ENCODE measurements around the gene IER2. TPM values are rescaled to one million over a fixed set of nuclear protein-coding genes. Genes with fewer than 3 reads are reported as not detected.

Gene IER2
- total RNA-seq, 1 donor from 2014 or later, result 17.3 TPM

DNA sequence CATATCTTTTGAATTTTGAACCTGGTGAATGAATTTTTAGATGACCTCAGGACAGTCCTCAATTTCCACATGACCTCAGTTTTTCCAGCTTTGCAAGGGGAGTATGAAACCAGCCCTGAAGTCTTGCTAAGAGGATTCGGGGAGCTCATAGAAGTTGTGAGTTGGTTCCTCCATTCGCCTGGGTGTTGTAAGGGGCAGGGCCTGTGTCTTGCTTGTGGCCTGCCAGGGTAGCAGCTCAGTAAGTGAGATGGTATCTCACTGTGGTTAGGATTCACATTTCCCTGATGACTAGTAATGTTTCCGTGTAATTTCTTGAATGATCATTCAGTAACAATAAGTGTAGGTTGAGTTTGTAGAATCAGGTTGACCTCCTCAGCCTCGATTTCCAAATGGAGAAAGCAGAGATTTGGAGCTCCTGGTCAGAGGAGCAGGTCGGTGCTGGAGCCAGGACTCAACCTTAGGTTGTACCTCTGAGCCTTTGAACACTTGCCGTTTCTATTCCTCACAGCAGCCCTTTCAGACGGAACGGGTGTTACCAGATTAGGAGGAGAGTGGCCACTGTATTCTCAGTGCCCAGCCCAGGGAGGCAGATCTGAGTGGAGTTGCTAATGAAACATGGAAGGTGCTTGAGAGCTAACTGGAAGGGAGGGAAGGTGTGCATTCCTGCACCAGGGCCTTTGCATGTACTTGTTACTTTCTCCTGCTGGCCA is 17.6 kb upstream of the IER2 start:
- intact Hi-C loops (cut with micrococcal nuclease), result no loop called here
- no peak for TF ChIP-seq CTCF (IDR thresholded peaks at IDR 0.05; ENCODE audit: borderline replicate concordance)
- peaks cover 49% of the 10 kb centered on the region for H3K4me1 ChIP-seq
- no peaks in the 10 kb centered on the region for H3K9me3 ChIP-seq (replicated peaks)
- DNase-seq, result no peak
- peaks cover 28% of the 10 kb centered on the region for H3K36me3 ChIP-seq
- H3K27me3 ChIP-seq (ENCODE audit: low read depth), result no peaks in the 10 kb centered on the region
- H3K4me3 ChIP-seq, result no peak overlapping the region
- H3K27ac ChIP-seq (replicated peaks), result peak overlapping the region; percentile 86

DNA sequence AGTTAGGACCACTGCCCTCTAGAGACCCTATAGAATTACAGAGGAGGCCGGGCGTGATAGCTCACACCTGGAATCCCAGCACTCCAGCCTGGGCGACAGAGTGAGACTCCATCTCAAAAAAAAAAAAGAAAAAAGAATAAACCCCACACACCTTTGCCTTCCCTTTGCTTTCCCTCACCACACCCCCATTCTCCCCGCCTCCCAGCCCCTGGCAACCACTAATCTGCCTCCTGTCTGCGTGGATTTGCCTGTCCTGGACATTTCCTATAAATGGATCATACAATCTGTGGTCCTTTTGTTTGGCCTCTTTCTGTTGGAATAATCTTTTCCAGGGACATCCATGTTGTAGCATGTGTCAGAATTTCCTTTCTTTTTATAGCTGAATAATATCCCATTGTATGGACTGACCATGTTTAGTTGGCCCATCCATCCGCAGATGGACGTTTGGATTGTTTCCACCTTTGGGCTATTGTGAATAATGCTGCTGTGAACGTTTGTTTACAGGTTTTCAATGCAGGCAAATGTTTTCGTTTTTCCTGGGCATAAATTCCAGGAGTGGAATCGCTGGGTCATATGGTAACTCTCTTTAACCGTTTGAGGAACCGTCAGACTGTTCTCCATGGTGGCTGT is 16.9 kb upstream of the IER2 start:
- Histone ChIP-seq H3K4me1 (peaks cover 42% of the 10 kb centered on the region), H3K4me3 (no peak overlapping the region), H3K27ac (replicated peaks) (peak overlapping the region; percentile 86), H3K9me3 (replicated peaks) (no peaks in the 10 kb centered on the region), H3K27me3 (ENCODE audit: low read depth) (no peaks in the 10 kb centered on the region), H3K36me3 (peaks cover 34% of the 10 kb centered on the region)
- no peak for DNase-seq
- no peak for TF ChIP-seq CTCF (IDR thresholded peaks at IDR 0.05; ENCODE audit: borderline replicate concordance)
- intact Hi-C loops (cut with micrococcal nuclease), result no loop called here

- intact Hi-C loops (cut with micrococcal nuclease), result no loop called here
- Histone ChIP-seq H3K9me3 (replicated peaks) (no peaks in the 10 kb centered on the region), H3K27ac (replicated peaks) (peak overlapping the region; percentile 86), H3K36me3 (peaks cover 43% of the 10 kb centered on the region), H3K4me3 (no peak overlapping the region), H3K4me1 (peaks cover 30% of the 10 kb centered on the region), H3K27me3 (ENCODE audit: low read depth) (no peaks in the 10 kb centered on the region)
- no peak for TF ChIP-seq CTCF (IDR thresholded peaks at IDR 0.05; ENCODE audit: borderline replicate concordance)
- no peak for DNase-seq
Observed at GRCh38 chr19:13134626-13135025, 15.6 kb upstream of the IER2 start.

- no peaks in the 10 kb centered on the region for H3K9me3 ChIP-seq (replicated peaks)
- H3K36me3 ChIP-seq, result peaks cover 43% of the 10 kb centered on the region
- TF ChIP-seq CTCF (IDR thresholded peaks at IDR 0.05; ENCODE audit: borderline replicate concordance), result no peak
- DNase-seq, result no peak
- peaks cover 30% of the 10 kb centered on the region for H3K4me1 ChIP-seq
- no peaks in the 10 kb centered on the region for H3K27me3 ChIP-seq (ENCODE audit: low read depth)
- H3K27ac ChIP-seq (replicated peaks), result peak overlapping the region; percentile 86
- intact Hi-C loops (cut with micrococcal nuclease), result no loop called here
- H3K4me3 ChIP-seq, result no peak overlapping the region
Observed at GRCh38 chr19:13135068-13136062, 14.8 kb upstream of the IER2 start.

DNA sequence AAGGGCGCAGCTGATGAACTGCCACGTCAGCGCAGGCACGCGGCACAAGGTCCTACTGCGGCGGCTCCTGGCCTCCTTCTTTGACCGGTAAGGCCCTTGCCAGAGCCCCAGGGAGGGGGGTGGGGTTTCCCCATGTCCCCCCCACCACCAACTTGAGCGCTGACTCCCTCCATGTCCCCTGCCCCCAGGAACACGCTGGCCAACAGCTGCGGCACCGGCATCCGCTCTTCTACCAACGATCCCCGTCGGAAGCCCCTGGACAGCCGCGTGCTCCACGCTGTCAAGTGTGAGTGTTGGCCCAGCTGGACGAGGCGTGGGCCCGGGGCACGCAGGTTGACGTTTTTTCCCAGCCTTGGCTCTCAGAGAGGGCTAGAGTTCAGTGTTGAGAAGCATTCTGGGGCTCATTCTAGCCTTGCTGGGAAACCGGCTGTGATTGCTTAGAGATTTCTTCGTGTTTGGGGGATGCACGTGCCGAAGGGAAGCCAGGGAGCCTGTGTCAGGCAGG is 12.9 kb upstream of the IER2 start:
- Histone ChIP-seq H3K27ac (replicated peaks) (no peak overlapping the region), H3K4me3 (no peak overlapping the region), H3K36me3 (peaks cover 43% of the 10 kb centered on the region), H3K4me1 (peaks cover 30% of the 10 kb centered on the region), H3K9me3 (replicated peaks) (no peaks in the 10 kb centered on the region), H3K27me3 (ENCODE audit: low read depth) (no peaks in the 10 kb centered on the region)
- no peak for TF ChIP-seq CTCF (IDR thresholded peaks at IDR 0.05; ENCODE audit: borderline replicate concordance)
- intact Hi-C loops (cut with micrococcal nuclease), result no loop called here
- DNase-seq, result no peak

Measured in left ventricle myocardium inferior (tissue), 1 donor.